ENCODE measurements around the gene MEF2A.
"Not testable (repeated sequence)": the region's sequence is repeated elsewhere in the genome, so short reads cannot be mapped to it uniquely, and the experiment has no call there.

The MEF2A gene

DNA sequence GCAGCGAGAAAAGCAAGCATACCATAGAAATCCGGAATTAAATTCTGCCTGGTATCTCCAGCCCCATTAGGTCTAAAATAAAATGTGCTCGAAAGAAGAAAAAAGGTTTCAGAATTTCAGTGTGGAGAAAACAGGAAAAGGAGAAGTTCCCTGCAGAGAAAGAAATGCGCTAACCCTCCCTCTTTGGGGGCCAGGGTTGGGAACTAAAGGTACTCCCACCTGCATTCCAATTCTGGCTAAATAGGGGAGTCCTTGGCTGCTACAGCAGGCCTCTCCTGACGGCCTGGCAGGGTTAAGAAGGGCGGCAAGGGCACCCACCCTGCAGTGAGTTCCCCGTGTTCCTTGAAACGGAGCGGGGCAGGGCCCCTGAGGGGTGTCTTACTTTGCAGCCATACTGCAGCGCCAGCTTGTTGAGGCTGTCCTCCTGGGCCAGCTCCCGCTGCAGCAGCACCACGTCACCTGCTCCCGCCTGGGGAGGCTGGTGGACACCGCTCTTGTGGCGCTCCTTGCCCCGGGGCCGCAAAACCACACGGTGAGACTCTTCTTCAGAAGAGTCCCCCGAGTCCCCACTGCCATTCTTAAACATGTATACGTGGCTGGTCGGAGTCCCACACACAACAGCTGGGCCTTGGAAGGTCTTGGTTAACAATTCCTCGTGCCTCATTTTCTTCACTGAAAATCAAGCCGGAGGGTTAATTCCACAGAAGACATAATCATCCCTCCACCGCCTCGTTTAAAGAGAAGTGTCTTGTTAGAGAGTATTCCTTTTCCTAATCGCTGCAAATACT lies 165.7 kb downstream of the MEF2A start:
- DNase-seq (ENCODE audit: low read depth): no peak

DNA sequence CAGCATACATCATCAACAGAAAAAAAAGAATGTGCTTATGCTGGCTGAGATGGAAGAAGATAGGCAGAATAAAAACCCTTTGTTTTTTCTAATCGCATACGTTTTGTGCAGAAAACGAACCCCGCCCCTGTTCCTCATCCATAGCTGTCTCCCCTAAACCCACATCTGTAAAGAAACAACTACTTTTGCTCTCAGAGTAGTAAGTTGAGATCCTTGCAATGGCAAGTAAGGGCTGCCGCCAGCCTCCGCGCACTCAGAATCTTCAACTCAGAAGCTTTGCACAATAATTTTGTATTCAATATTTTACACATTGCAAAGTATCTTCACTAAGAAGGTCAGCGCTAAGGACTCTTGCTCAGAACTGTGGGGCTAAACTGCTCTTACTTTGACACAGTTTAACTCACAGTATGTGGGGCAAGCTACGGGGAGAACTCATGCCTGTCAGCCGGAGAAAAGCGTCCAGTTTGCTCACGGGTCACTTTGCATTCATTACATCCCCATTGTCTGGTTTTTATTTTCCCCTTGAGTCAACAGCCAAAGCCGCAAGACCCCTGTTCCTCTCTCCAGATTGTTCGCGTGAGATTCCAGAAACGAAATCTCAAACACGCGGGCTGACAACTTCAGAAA lies 166.5 kb downstream of the MEF2A start:
- DNase-seq (ENCODE audit: low read depth): no peak

DNA sequence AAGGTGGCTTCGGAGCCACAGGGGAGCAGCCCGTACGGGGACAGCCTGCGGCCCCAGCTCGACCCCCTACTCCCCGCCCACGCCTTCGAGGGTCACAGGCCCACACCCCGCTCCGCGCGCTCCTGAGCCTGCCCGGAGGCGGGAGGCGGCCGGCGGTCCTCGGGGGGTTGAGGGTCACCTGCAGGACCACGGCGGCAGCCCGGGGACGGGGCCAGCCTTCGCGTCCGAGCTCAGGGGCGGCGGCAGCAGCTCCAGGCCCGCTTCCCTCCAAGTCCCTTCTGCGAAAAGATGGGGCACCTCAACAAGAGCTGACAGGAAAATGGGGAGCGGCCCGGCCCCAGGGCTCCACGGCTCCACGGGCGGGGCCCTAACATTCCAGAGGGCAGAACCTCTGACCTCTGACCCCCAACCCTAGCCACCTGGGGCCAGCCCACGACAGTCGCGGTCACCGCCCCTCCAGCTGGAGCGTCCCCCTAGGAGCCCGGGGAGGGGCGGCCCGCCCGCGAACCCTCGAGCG lies 167.0 kb downstream of the MEF2A start:
- DNase-seq (ENCODE audit: low read depth): no peak

DNA sequence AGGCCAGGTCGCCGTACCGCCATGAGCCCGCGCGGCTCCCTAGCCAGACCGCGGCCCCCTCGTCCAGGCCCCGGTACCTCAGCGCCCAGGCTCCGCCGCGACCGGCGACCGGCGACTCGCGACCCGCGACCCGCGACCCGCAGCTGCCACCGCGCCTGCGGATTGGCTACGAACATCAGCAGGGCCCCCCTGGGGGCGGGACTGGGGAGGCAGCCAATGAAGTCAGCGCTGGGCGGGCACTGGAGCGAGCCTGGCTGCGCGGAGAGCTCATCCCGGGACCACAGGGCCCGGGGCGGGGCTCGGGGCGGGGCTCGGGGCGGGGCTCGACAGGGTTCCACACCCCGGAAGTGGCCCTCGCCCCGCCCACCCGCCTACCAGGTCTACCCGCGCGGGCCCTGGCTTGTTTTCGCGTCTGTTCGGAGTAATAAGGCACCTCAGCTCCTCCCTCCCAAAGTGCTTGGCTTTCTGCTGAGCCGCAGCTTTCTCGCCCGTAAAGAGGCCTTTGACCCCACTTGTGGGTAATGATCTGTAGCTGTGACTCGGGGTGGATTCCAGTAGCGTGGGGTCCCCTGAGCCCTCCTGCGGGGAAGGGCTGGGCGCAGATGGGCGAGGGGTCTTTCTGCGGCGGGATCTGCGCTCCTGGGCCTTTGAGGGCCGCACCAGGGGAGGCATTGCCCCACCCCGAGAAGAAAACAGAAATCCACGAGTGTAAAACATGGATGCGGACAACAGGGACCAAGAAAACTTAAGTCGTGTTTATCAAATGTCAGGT lies 167.7 kb downstream of the MEF2A start, which contains the start of gene LYSMD4:
LYSMD4 (minus strand) TSS at position 170 of the 772 bp plus-strand sequence. CDS start 1,438 bp downstream, outside the sequence.
- DNase-seq (ENCODE audit: low read depth): peak; percentile 99

DNA sequence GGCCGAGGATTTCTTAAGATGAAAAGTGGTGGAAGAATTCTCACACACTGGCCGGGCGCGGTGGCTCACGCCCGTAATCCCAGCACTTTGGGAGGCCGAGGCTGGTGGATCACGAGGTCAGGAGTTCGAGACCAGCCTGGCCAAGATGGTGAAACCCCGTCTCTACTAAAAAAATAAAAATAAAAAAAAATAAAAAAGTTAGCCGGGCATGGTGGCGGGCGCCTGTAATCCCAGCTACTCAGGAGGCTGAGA lies 168.2 kb downstream of the MEF2A start:
- DNase-seq (ENCODE audit: low read depth): not testable (repeated sequence)

DNA sequence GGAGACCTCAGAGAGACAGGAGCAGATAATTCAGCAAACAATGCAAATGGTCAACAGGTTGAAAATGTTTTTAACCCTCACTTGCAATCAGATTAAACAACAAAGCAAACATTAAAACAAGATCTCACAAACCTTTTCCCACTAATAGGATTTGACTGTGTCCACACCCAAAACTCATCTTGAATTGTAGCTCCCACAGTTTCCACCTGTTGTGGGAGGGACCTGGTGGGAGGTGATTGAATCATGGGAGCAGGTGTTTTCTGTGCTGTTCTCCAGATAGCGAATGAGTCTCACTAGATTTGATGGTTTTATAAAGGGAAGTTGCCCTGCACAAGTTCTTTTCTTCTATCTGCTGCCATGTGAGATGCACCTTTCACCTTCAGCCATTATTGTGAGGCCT lies 168.8 kb downstream of the MEF2A start:
- DNase-seq (ENCODE audit: low read depth): no peak

DNA sequence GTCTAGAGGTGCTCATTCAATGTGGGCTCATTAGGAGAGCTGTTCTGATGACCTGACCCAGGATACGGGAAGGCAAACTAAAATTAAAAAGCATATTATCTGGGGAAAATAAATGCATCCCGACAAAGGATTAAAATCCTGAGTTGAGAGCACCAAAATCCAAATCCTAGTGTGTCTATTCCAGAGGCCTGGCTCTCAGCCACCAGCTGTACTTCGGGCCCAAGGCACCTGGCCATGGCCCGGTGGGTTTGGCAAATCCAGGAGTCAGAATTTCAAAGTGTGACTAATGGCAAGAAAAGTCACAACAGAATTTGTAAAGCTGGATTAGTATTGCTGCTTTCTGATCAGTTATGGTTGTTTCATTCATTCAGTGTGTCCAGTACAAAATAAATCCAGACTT lies 170.1 kb downstream of the MEF2A start:
- no peak for DNase-seq (ENCODE audit: low read depth)

DNA sequence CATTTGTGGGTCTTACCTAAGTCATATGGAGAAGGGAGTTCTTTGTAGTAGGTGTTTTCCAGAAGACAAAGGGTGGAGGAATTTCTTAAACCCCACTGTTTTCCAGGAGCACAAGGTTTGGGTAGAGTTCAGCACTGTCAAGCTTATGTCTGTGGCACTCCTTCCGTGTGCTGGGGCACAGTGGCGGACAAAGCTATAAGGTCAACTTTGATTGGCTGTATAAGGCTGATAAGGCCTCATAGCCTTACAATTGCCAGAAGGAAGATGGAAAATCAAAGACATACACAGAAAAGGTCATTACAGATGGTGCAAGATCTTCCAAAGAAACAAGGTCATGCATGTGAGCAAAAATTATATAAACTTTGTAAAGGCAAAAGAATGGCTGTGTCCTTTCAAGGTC lies 170.9 kb downstream of the MEF2A start:
- DNase-seq (ENCODE audit: low read depth): no peak

DNA sequence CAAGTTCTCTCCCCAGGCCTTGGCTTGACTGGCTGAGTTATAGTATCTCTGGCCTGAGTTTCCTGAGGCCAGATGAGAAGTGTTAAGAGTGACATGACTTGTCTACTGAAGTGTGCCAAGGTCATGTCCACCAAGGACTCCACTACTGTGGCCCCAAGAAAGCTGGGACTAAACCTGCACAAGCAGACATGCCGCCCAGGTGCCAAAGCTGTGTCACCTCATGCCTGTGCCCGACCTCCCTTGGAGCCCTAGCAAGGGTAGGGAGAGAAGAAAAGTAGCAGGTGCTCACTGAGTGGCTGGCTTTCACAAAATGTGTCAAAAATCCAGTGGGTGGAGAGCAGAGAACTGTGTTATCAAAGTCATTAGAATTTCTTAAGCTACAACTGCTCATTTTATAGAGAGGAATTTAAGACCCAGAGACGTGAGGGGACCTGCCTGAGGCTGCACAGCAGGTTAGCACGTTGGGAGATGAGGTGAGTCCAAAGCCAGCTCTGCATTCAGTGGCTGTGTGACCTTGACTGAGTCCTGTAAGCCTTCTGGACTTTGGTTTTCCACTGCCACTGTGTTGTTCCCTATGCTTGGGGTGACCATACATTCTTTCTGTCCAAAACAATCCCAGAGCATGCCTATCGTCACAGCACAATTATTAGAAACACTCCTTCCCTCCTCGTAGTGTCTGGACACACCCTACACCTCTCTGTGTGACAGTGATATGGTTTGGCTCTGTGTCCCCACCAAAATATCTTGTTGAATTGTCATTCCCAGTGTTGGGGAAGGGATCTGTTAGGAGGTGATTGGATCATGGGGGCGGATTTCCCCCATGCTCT lies 172.4 kb downstream of the MEF2A start:
- DNase-seq (ENCODE audit: low read depth): no peak

DNA sequence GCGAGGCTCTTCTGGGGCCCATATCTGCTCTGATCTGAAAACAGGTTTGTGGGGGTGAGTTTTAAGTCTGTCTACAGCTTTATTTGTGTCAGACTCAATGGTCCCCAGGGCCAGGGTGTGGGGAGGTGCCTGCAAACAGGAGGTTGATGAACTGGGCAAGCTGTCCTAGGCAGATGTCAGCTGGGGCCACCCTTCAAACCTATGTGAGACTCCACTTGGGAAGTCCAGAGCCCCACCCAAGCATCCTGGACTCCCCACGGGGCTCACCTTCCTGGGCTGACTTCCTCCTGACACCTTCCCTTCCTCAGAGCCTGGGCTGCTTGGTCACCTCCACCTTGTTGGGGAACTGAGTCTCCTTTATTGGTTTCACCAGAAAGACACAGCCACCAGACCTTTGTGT lies 176.1 kb downstream of the MEF2A start:
- DNase-seq (ENCODE audit: low read depth): no peak

DNA sequence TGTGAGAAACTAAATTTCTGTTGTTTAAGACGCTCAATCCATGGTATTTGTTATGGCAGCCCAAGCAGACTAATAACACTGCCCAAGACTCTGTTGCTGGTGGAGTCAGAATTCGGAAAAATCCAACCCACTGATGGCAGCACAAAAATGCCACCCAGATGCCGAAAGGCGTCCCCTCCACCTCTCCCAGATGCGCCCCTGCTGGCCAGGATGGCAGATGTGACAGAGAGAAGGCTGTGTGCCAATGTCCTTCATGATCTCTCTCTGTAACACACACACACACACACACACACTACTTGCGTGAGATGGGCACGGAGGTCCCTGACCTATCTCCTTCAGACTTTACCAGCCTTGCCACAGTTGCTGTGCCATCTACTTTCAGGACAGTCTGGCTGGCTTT lies 178.4 kb downstream of the MEF2A start:
- DNase-seq (ENCODE audit: low read depth): no peak

DNA sequence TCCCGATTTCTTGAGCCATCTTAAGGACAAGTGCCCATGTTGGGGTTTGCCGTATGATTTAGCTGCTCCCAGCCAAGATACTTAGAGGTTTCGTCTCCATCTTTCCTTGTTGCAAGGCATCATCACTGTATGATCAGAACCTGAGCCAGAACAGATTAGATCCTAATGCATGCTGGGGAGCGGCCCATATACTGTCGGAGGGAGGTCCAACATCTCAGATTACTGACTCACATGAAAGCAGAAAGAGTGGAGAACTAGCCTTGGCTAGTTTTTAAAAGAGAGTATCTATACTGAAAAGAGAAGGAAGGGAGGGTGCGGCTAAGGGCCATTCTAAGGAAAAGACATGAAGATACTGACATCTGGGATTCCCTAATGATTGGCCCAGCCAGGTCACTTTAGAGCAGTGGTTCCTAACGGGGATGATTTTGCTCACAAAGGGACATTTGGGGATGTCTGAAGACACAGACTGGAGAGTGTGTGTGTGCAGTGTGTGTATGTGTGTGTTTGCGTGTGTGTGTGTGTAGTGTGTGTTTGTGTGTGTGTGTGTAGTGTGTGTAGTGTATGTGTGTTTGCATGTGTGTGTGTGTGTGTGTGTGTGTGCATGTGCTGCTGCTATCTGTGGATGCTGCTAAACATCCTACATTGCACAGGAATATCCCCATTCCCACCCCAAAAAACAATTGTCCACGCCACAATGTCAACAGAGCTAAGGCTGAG lies 179.7 kb downstream of the MEF2A start:
- no peak for DNase-seq (ENCODE audit: low read depth)

DNA sequence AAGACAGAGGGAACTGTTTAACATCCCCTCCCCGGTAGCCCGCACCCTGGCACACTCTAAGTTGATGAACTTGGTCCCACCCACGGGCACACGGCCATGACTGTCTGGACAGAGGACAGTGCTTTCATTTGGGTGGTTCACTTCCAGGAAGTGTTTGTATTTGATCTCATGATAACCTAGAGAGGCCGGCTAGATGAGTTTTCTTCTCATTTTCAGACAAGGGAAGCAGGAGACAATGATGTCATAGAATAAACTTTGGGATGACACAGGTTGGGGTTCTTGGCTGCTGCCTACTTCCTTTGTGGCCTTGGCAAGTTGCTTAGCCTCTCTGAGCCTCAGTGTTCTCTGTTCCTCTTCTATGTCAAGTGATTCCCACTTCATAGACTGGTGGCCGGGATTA lies 183.6 kb downstream of the MEF2A start:
- DNase-seq (ENCODE audit: low read depth): no peak

DNA sequence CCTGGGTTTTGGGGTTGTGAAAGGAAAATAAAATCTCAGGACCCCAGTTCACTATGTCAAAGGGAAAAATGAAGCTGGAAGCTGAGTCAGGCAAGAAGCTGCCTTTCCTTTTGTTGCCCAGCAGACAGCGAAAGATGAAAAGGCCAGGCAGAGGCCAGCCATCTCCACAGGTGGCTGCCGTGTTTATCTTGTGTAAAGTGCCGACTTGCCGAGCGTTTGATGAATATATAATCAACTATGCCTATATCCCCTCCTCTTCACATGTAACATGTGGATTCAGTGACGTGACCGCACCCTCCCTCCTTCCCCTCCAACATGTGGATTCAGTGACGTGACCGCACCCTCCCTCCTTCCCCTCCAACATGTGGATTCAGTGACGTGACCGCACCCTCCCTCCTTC lies 184.5 kb downstream of the MEF2A start:
- DNase-seq (ENCODE audit: low read depth): not testable (repeated sequence)

DNA sequence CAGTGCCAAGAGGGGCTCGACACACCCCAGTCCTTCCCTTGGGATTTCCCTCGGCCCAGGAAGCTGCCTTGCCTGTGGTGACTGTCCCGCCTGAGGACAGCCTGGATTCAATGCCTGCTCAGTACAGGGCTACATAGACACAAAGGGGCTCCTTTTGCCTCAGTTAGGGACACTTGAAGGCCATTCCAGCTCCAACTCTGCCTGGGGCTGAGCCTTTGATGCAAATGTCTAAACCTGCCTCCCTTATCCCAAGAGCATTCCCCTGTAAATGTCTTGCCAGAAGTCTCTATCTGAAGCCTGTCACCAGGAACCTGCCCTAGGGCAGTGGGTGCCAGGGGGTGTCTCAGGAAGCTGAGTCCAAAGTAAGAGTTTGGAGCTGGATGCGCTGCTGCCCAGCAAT lies 186.8 kb downstream of the MEF2A start:
- no peak for DNase-seq (ENCODE audit: low read depth)

DNA sequence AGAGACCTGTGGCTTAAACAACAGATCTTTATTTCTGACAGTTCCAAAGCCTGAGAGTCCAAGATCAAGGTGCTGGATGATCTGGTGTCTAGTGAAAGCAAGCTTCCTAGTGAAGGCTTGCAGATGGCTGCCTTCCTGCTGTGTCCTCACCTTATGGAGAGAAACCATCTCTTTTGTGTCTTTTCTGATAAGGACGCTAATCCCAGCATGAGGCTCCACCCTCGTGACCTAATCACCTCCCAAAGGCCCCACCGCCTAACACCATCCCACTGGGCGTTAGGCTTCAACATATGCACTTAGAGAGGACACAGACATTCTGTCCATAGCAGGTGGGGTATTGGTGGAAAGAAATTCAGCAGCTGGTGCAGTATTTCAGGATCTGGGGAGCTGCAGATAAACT lies 187.3 kb downstream of the MEF2A start:
- DNase-seq (ENCODE audit: low read depth): no peak

DNA sequence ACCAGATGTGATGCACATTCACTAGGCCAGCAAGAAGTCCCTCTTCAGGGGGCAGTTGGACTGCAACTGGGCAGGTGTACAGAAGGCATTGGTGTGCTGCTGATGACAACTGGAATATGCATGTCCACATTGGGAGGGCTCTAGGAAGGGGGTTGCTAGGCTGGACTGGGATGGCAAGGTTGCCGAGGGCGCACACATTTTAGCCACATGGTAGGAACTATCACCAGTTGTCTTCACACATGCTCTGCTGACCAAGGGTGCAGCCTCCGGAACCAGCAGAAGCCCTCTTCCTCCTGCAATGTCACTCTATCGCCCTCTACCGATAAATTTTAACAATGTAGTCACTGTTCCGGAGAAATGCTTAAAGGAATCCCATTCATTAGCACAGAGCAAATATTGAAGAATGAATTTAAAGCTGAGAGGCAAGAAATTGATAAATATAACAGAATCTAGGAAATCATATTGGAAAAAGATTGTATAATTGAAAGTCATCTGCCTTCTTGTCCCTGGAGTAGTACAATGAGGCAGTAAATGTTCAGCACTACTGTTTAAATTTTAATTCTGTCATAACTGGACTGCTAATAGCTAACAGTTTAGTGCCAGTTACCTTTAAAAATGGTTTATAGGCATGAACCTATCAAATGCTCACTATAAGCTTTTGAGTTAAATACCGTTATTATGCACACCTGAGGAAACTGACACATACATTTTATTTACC lies 190.1 kb downstream of the MEF2A start:
- DNase-seq (ENCODE audit: low read depth): no peak

DNA sequence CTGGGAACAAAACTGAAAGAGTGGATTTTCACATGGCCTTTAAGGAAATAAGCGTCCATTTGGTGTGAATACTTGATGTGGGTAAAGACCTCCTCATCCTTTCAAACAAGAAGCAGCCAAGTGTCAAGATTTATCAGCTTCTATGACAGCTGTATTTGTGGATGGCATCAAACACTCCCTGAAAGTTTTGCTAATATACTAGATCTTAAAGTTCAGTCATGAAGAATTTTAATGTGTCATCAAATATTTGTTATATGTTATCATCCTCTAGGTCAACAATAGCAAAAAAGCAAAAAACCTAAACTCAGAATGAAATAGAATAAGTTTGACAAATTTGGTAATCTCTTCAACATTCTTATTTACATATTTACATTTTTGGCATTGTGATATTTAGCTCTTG lies 196.5 kb downstream of the MEF2A start:
- DNase-seq (ENCODE audit: low read depth): no peak

DNA sequence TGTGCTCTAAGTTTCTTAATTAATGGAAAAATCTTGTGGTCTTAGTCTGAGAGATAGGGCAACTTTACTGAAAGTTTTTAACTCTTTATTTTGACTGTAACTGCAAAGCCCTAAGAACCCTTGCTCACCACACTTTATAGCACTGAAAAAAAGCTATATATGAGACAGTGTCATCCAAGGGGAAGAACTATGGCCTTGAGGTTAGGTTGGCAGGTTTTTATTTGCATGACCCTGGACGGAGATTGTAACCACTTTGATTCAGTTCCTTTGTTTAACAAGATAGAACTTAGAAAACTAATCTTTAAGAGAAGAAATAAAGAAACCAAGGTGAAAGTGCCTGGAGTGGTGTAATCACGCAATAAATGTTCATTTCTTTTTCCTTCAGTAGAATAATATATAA lies 198.0 kb downstream of the MEF2A start:
- no peak for DNase-seq (ENCODE audit: low read depth)

DNA sequence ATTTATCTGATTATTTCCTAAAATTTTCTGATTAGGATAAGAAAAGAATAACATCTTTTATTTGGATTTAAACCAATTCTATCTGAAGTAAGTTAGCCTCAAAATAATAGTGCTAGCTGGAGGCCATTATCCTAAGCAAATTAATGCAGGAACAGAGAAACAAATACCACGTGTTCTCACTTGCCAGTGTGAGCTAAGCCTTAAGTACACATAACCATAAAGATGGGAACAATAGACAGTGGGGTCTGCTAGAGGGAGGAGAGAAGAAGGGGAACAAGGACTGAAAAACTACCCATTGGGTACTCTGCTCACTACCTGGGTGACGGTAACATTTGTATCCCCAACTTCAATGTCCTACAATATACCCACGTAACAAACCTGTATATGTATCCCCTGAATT lies 198.7 kb downstream of the MEF2A start:
- no peak for DNase-seq (ENCODE audit: low read depth)
